Measurements from ENCODE around the gene TCL1A.

Gene TCL1A

GRCh38 chr14:95692109-95692508 lies 21.8 kb downstream of the TCL1A start:
- DNase-seq (ENCODE audit: extremely low spot score) = no peak
- TF ChIP-seq SP1 (IDR thresholded peaks at IDR 0.05) (no peak), LEF1 (IDR thresholded peaks at IDR 0.05; ENCODE audit: borderline replicate concordance) (no peak), ARNT (IDR thresholded peaks at IDR 0.05) (no peak), L3MBTL2 (conservative IDR thresholded peaks at IDR 0.05) (no peak), FOXA1 (IDR thresholded peaks at IDR 0.05) (no peak), FOXM1 (IDR thresholded peaks at IDR 0.05; ENCODE audit: borderline replicate concordance) (no peak), TARDBP (IDR thresholded peaks at IDR 0.05) (no peak)
- POLR2A ChIA-PET = no interaction called here
- CTCF ChIA-PET = no interaction called here

- DNase-seq (ENCODE audit: extremely low spot score) = no peak
- CTCF ChIA-PET = no interaction called here
- POLR2A ChIA-PET = no interaction called here
- TF ChIP-seq SP1 (IDR thresholded peaks at IDR 0.05) = no peak
- no peak for TF ChIP-seq LEF1 (IDR thresholded peaks at IDR 0.05; ENCODE audit: borderline replicate concordance)
- TF ChIP-seq TARDBP (IDR thresholded peaks at IDR 0.05) = no peak
- TF ChIP-seq BHLHE40 (IDR thresholded peaks at IDR 0.05; ENCODE audit: borderline replicate concordance) = no peak
- no peak for TF ChIP-seq ZNF384 (IDR thresholded peaks at IDR 0.05)
- TF ChIP-seq SUZ12 (IDR thresholded peaks at IDR 0.05) = no peak
- no peak for TF ChIP-seq FOXM1 (IDR thresholded peaks at IDR 0.05; ENCODE audit: borderline replicate concordance)
- no peak for TF ChIP-seq FOXA1 (IDR thresholded peaks at IDR 0.05)
- no peak for TF ChIP-seq L3MBTL2 (conservative IDR thresholded peaks at IDR 0.05)
- TF ChIP-seq PKNOX1 (IDR thresholded peaks at IDR 0.05) = no peak
- no peak for TF ChIP-seq CTBP1 (IDR thresholded peaks at IDR 0.05; ENCODE audit: borderline replicate concordance)
- TF ChIP-seq FOXK2 (IDR thresholded peaks at IDR 0.05) = no peak
- no peak for TF ChIP-seq NFRKB (IDR thresholded peaks at IDR 0.05)
- no peak for TF ChIP-seq HDGF (IDR thresholded peaks at IDR 0.05; ENCODE audit: borderline replicate concordance)
- no peak for TF ChIP-seq ARNT (IDR thresholded peaks at IDR 0.05)
- no peak for TF ChIP-seq ELF4 (IDR thresholded peaks at IDR 0.05)
Observed at GRCh38 chr14:95691591-95691990, 22.3 kb downstream of the TCL1A start.

- TF ChIP-seq ARNT (IDR thresholded peaks at IDR 0.05) = no peak
- no peak for TF ChIP-seq PKNOX1 (IDR thresholded peaks at IDR 0.05)
- ChIA-PET CTCF (no interaction called here), POLR2A (no interaction called here)
- no peak for DNase-seq (ENCODE audit: extremely low spot score)
Observed at GRCh38 chr14:95690815-95691214, 23.1 kb downstream of the TCL1A start.

DNA sequence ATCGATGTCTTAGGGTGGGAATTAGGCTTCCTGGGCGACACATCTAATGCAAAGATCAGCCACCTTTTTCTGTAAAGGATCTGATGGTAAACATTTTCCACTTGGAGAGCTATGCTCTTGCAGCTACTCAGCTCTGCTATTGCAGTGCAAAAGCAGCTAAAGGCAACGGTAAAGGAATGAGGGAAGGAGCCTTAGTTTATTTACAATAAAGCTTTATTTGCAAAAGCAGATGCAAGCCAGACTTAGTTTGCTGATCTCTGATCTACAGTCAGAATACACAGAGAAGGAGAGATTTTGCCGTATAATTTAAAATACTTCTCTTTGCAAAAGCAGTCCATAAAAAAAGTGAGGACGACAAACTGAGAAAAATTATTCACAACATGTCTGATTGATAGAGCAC lies 24.5 kb downstream of the TCL1A start:
- ChIA-PET CTCF (interaction anchor here (1.0 to 1.2 kb wide), 2 partner anchors 9 to 24 kb away, joined by 3 read pairs; no protein-coding TSS in a partner anchor), POLR2A (no interaction called here)
- TF ChIP-seq ELF4 (IDR thresholded peaks at IDR 0.05) (no peak), BHLHE40 (IDR thresholded peaks at IDR 0.05; ENCODE audit: borderline replicate concordance) (no peak), TARDBP (IDR thresholded peaks at IDR 0.05) (no peak), HDGF (IDR thresholded peaks at IDR 0.05; ENCODE audit: borderline replicate concordance) (no peak), LEF1 (IDR thresholded peaks at IDR 0.05; ENCODE audit: borderline replicate concordance) (no peak), SUZ12 (IDR thresholded peaks at IDR 0.05) (no peak), SP1 (IDR thresholded peaks at IDR 0.05) (no peak), L3MBTL2 (conservative IDR thresholded peaks at IDR 0.05) (no peak), FOXK2 (IDR thresholded peaks at IDR 0.05) (no peak), FOXM1 (IDR thresholded peaks at IDR 0.05; ENCODE audit: borderline replicate concordance) (no peak), ZNF384 (IDR thresholded peaks at IDR 0.05) (no peak), CTBP1 (IDR thresholded peaks at IDR 0.05; ENCODE audit: borderline replicate concordance) (no peak), ARNT (IDR thresholded peaks at IDR 0.05) (no peak), FOXA1 (IDR thresholded peaks at IDR 0.05) (no peak), NFRKB (IDR thresholded peaks at IDR 0.05) (no peak)
- DNase-seq (ENCODE audit: extremely low spot score) = no peak

- TF ChIP-seq CTBP1 (IDR thresholded peaks at IDR 0.05; ENCODE audit: borderline replicate concordance) (no peak), L3MBTL2 (conservative IDR thresholded peaks at IDR 0.05) (no peak), FOXA1 (IDR thresholded peaks at IDR 0.05) (no peak), ELF4 (IDR thresholded peaks at IDR 0.05) (no peak), FOXK2 (IDR thresholded peaks at IDR 0.05) (no peak)
- POLR2A ChIA-PET = no interaction called here
- no peak for DNase-seq (ENCODE audit: extremely low spot score)
- CTCF ChIA-PET = no interaction called here
Observed at GRCh38 chr14:95686935-95687334, 27.0 kb downstream of the TCL1A start.

- ChIA-PET CTCF (interaction anchor here (0.8 kb wide), 1 partner anchor 21 kb away, joined by 4 read pairs; no protein-coding TSS in a partner anchor), POLR2A (no interaction called here)
- no peak for TF ChIP-seq FOXM1 (IDR thresholded peaks at IDR 0.05; ENCODE audit: borderline replicate concordance)
- TF ChIP-seq SP1 (IDR thresholded peaks at IDR 0.05) = no peak
- no peak for TF ChIP-seq ELF4 (IDR thresholded peaks at IDR 0.05)
- DNase-seq (ENCODE audit: extremely low spot score) = no peak
Observed at GRCh38 chr14:95685978-95686922, 27.7 kb downstream of the TCL1A start, which contains the start of gene TCL1B. TCL1B (plus strand) TSS chr14:95686426; CDS start chr14:95686468, 42 bp downstream.

- CTCF ChIA-PET = no interaction called here
- TF ChIP-seq ELF4 (IDR thresholded peaks at IDR 0.05) = no peak
- no peak for TF ChIP-seq FOXK2 (IDR thresholded peaks at IDR 0.05)
- TF ChIP-seq FOXA1 (IDR thresholded peaks at IDR 0.05) = no peak
- TF ChIP-seq BHLHE40 (IDR thresholded peaks at IDR 0.05; ENCODE audit: borderline replicate concordance) = no peak
- no peak for TF ChIP-seq ZNF384 (IDR thresholded peaks at IDR 0.05)
- no peak for TF ChIP-seq FOXM1 (IDR thresholded peaks at IDR 0.05; ENCODE audit: borderline replicate concordance)
- no peak for TF ChIP-seq SP1 (IDR thresholded peaks at IDR 0.05)
- no peak for TF ChIP-seq TARDBP (IDR thresholded peaks at IDR 0.05)
- no peak for TF ChIP-seq ARNT (IDR thresholded peaks at IDR 0.05)
- TF ChIP-seq SUZ12 (IDR thresholded peaks at IDR 0.05) = no peak
- TF ChIP-seq PKNOX1 (IDR thresholded peaks at IDR 0.05) = no peak
- TF ChIP-seq L3MBTL2 (conservative IDR thresholded peaks at IDR 0.05) = no peak
- POLR2A ChIA-PET = no interaction called here
- DNase-seq (ENCODE audit: extremely low spot score) = peak; percentile 73
Observed at GRCh38 chr14:95683793-95684192, 30.1 kb downstream of the TCL1A start.

Measured in HEK293T (cell line).